CD4-positive, alpha-beta T cell (primary cell): ENCODE data around the gene ZNF175. TPM values are rescaled to one million over a fixed set of nuclear protein-coding genes. Genes with fewer than 3 reads are reported as not detected.

Experiments
- ATAC-seq: fragments of 200-7000 bp; cut with Tn5 transposase; one replicate; pipeline ENCODE4 v1.10.0; 2022; ENCODE audit warnings: mild to moderate bottlenecking; ENCODE audit not compliant: poor library complexity
- CTCF ChIA-PET: fragments of 350-600 bp; sonication (Branson Sonifier 250); formaldehyde crosslinking; loops from one replicate; lab custom pipeline; 2021; ENCODE audit warnings: antibody characterized with exemption, inconsistent platforms; lab: Charles Lee
- POLR2A ChIA-PET: fragments of 350-600 bp; sonication (Branson Sonifier 250); formaldehyde crosslinking; loops from one replicate; lab custom pipeline; 2021; ENCODE audit warnings: antibody characterized with exemption, inconsistent platforms; lab: Charles Lee
- DNase-seq, 14 experiments: peaks; one replicate each; pipeline ENCODE4 v3.0.0-alpha.2; 2013 to 2020; ENCODE audit warnings: mixed read lengths in 2 of 14
- H3K27ac ChIP-seq, 2 donors: one replicate each; pipeline versions ENCODE4 v1.5.1 to v1.7.0; 2013; ENCODE audit warnings: low read length in 2 of 2, low read depth in 1 of 2, mild to moderate bottlenecking in 1 of 2
- H3K27me3 ChIP-seq, 2 experiments: 1 replicate in 1 of 2; 2 replicates in 1 of 2; pipeline versions ENCODE4 v1.6.1 to v1.7.0; 2013; ENCODE audit warnings: low read length in 2 of 2, control low read depth in 1 of 2, mild to moderate bottlenecking in 1 of 2, moderate library complexity in 1 of 2; ENCODE audit not compliant: insufficient read depth in 2 of 2, control insufficient read depth in 1 of 2
- H3K36me3 ChIP-seq: one replicate; pipeline ENCODE4 v1.6.1; 2013; ENCODE audit warnings: low read length, control low read depth; ENCODE audit not compliant: insufficient read depth
- H3K4me1 ChIP-seq: one replicate; pipeline ENCODE4 v1.6.1; 2013; ENCODE audit warnings: low read length, control low read depth; ENCODE audit not compliant: insufficient read depth
- H3K4me3 ChIP-seq: one replicate; pipeline ENCODE4 v1.5.1; 2013; ENCODE audit warnings: mild to moderate bottlenecking, low read length, moderate library complexity
- H3K9me3 ChIP-seq, 2 experiments: 1 replicate in 1 of 2; 2 replicates in 1 of 2; pipeline versions ENCODE4 v1.6.1 to v1.7.0; 2013; ENCODE audit warnings: low read length in 2 of 2, mild to moderate bottlenecking in 2 of 2, control low read depth in 1 of 2, moderate library complexity in 1 of 2; ENCODE audit not compliant: control insufficient read depth in 1 of 2, insufficient read depth in 1 of 2
- H3K27ac Mint-ChIP-seq: one replicate; pipeline ENCODE4 v1.8.0; 2020; ENCODE audit warnings: mixed read lengths
- H3K27me3 Mint-ChIP-seq: one replicate; pipeline ENCODE4 v1.8.0; 2021; ENCODE audit warnings: mixed read lengths
- H3K36me3 Mint-ChIP-seq: one replicate; pipeline ENCODE4 v1.8.0; 2021; ENCODE audit warnings: low read depth, mixed read lengths
- H3K4me1 Mint-ChIP-seq: one replicate; pipeline ENCODE4 v1.8.0; 2021; ENCODE audit warnings: low read depth, mixed read lengths
- H3K4me3 Mint-ChIP-seq: one replicate; pipeline ENCODE4 v1.8.0; 2020; ENCODE audit warnings: mild to moderate bottlenecking, mixed read lengths
- H3K9me3 Mint-ChIP-seq: one replicate; pipeline ENCODE4 v1.8.0; 2020; ENCODE audit warnings: mixed read lengths
- intact Hi-C, 2 experiments: fragments of 100-400 bp; cut with DNase I in 1 of 2; cut with micrococcal nuclease in 1 of 2; formaldehyde crosslinking; loops; one replicate each; pipeline versions ENCODE4 v1.15.1 to v1.9.0; 2023 to 2025; cut with DNase I, micrococcal nuclease
- polyA plus RNA-seq, 2 donors: library from polyadenylated mRNA; unstranded; fragments of 120-200 nt; gene quantifications; one replicate each; pipeline ENCODE4 v1.2.1, GENCODE V29; 2013
- total RNA-seq, 174 experiments: library from RNA in 2 of 174; stranded (reverse) in 2 of 174; gene quantifications; one replicate each; pipeline ENCODE4 v1.2.3 and lab custom pipeline; 2021 to 2026
- TF ChIP-seq, protein P1 (sequence below): fragments of 200-600 bp; IDR thresholded peaks from one replicate; pipeline ENCODE4 v1.8.0; 2022; ENCODE audit warnings: antibody characterized with exemption, mild to moderate bottlenecking

The ZNF175 gene
- total RNA-seq (1 to 10 TPM; 1.1 to 1.9 TPM), total RNA-seq (lab: John Stamatoyannopoulos, UW) (2.8 to 40.7 (median 15.6) reads per million in 172 experiments)
- 9.9 TPM for polyA plus RNA-seq (2013, experiment 1 of 2)
- 7.6 TPM for polyA plus RNA-seq (2013, experiment 2 of 2)

DNA sequence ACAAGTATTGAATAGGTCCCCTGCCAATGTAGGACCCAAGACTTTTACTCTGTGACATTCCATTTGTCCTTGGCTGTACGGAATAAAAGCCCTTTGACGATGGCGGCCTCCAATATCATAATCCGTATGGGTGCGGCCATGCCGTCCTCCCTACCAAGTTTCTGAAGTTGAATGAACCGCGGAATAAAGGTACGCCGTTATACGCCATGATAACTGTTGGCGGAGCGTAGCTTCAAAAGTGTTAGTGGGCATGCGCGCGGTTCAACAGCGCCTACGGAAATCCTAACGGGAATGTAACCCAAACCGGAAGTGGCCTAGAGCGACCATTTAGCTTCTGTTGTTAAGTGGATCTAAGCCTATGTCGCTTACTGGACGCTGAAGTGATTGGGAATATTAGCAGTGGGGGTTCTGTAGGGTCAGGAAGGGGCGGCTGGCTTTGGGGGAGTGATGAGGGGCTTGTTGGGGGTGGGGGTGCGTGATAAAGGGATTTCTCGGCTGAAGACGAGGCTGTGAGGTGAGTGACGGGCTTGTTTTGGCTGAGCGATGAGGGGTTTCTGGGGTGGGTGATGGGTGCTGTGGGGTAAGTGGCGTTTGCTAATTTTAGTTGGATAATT lies at the start of gene ZNF175:
ZNF175 (plus strand) TSS at position 322 of the 614 bp plus-strand sequence. CDS start 2,047 bp downstream, outside the sequence.
- ATAC-seq = peak; percentile 98
- Mint-ChIP-seq H3K36me3 (peaks cover 33% of the 10 kb centered on the region), H3K9me3 (no peaks in the 10 kb centered on the region), H3K27ac (peak within 1 kb of the TSS; percentile 72), H3K27me3 (peaks cover 7% of the 10 kb centered on the region), H3K4me1 (peaks cover 28% of the 10 kb centered on the region), H3K4me3 (peak within 1 kb of the TSS; percentile 94)
- no peaks in the 10 kb centered on the region for H3K9me3 ChIP-seq
- H3K4me3 ChIP-seq = peak within 1 kb of the TSS; percentile 76
- H3K36me3 ChIP-seq = peaks cover 15% of the 10 kb centered on the region
- H3K4me1 ChIP-seq = peaks cover 16% of the 10 kb centered on the region
- intact Hi-C loops = loop anchor here (1.0 to 5.0 kb wide), 3 partner anchors 23 to 131 kb away; no protein-coding TSS in a partner anchor
- peak; percentile 77 to 94 (median 83) for DNase-seq
- H3K27ac ChIP-seq = no peak within 1 kb of the TSS
- H3K27me3 ChIP-seq = peaks cover 0 to 2% of the 10 kb centered on the region in 2 experiments
- TF ChIP-seq, protein P1, sequence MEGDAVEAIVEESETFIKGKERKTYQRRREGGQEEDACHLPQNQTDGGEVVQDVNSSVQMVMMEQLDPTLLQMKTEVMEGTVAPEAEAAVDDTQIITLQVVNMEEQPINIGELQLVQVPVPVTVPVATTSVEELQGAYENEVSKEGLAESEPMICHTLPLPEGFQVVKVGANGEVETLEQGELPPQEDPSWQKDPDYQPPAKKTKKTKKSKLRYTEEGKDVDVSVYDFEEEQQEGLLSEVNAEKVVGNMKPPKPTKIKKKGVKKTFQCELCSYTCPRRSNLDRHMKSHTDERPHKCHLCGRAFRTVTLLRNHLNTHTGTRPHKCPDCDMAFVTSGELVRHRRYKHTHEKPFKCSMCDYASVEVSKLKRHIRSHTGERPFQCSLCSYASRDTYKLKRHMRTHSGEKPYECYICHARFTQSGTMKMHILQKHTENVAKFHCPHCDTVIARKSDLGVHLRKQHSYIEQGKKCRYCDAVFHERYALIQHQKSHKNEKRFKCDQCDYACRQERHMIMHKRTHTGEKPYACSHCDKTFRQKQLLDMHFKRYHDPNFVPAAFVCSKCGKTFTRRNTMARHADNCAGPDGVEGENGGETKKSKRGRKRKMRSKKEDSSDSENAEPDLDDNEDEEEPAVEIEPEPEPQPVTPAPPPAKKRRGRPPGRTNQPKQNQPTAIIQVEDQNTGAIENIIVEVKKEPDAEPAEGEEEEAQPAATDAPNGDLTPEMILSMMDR = no peak
- CTCF ChIA-PET = no interaction called here
- POLR2A ChIA-PET = interaction anchor here (1.0 kb wide), 1 partner anchor 133 kb away, joined by 3 read pairs; no protein-coding TSS in a partner anchor

DNA sequence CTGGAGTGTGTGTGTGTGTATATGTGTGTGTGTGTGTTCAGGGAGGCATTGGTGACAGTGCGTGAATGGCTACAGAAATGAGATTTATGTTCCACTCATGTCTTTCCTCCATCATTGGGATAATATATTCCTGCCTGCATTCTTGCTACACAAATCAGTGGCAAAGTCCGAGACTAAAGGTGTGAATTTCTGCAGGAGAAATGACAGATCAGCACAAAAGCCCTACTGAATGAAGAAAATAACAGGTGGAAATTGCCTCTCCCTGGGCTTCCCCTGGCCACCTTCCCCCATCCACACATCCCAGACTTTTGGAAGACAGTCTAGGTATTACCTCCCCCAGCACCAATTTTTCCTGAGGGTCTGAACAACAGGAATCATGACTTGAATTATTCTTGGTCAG lies 49.7 kb upstream of the ZNF175 start:
- no peaks in the 10 kb centered on the region for H3K36me3 Mint-ChIP-seq
- Histone ChIP-seq H3K27ac (no peak overlapping the region), H3K4me1 (no peaks in the 10 kb centered on the region), H3K4me3 (no peak overlapping the region), H3K36me3 (no peaks in the 10 kb centered on the region), H3K9me3 (peaks cover 0 to 12% of the 10 kb centered on the region in 2 experiments), H3K27me3 (peaks cover 0 to 4% of the 10 kb centered on the region in 2 experiments)
- DNase-seq = no peak
- ChIA-PET CTCF (no interaction called here), POLR2A (no interaction called here)
- TF ChIP-seq, protein P1 = no peak
- H3K27ac Mint-ChIP-seq = no peak overlapping the region
- no peak for ATAC-seq
- intact Hi-C loops = no loop called here
- H3K4me1 Mint-ChIP-seq = peaks cover 8% of the 10 kb centered on the region
- no peaks in the 10 kb centered on the region for H3K9me3 Mint-ChIP-seq
- peaks cover 42% of the 10 kb centered on the region for H3K27me3 Mint-ChIP-seq
- no peak overlapping the region for H3K4me3 Mint-ChIP-seq

- Mint-ChIP-seq H3K27me3 (peaks cover 42% of the 10 kb centered on the region), H3K4me1 (peaks cover 8% of the 10 kb centered on the region), H3K4me3 (no peak overlapping the region), H3K27ac (no peak overlapping the region), H3K9me3 (no peaks in the 10 kb centered on the region), H3K36me3 (no peaks in the 10 kb centered on the region)
- TF ChIP-seq, protein P1 = no peak
- intact Hi-C loops = no loop called here
- Histone ChIP-seq H3K9me3 (peaks cover 0 to 12% of the 10 kb centered on the region in 2 experiments), H3K27me3 (peaks cover 0 to 4% of the 10 kb centered on the region in 2 experiments), H3K4me1 (no peaks in the 10 kb centered on the region), H3K36me3 (no peaks in the 10 kb centered on the region), H3K4me3 (no peak overlapping the region), H3K27ac (no peak overlapping the region)
- ChIA-PET CTCF (no interaction called here), POLR2A (no interaction called here)
- DNase-seq = no peak
- ATAC-seq = no peak
These were observed 49.3 kb upstream of the ZNF175 start for GRCh38 chr19:51521781-51522180.
